GM13977 (cell line): ENCODE data around the gene ANKRD55.
"Not testable (repeated sequence)": the region's sequence is repeated elsewhere in the genome, so short reads cannot be mapped to it uniquely, and the experiment has no call there.

ENCODE experiments used
- DNase-seq: peaks from one replicate; pipeline ENCODE4 v3.0.0; 2012; ENCODE audit warnings: low spot score
- CTCF ChIP-seq: IDR thresholded peaks from 2 replicates; pipeline ENCODE4 v1.5.1; 2012; ENCODE audit warnings: mild to moderate bottlenecking, control low read depth; ENCODE audit not compliant: insufficient read depth; ENCODE audit errors: extremely low read depth, missing control alignments
- in situ Hi-C: fragments of 300-500 bp; cut with MboI; formaldehyde crosslinking; loops from one replicate; pipeline ENCODE4 v1.12.0; 2022; ENCODE audit warnings: low sequenced_read_pairs, low pct_unique_long_range_greater_than_20kb, mixed read lengths, inconsistent platforms; ENCODE audit not compliant: unreplicated experiment

The ANKRD55 gene

GRCh38 chr5:56255502-56255901, 22.4 kb upstream of the ANKRD55 start:
- no peak for TF ChIP-seq CTCF
- no peak for DNase-seq
- in situ Hi-C loops = loop anchor here (25.0 kb wide), 1 partner anchor 882 kb away; no protein-coding TSS in a partner anchor

GRCh38 chr5:56253924-56254323, 20.8 kb upstream of the ANKRD55 start:
- in situ Hi-C loops = loop anchor here (25.0 kb wide), 1 partner anchor 883 kb away; no protein-coding TSS in a partner anchor
- no peak for DNase-seq
- TF ChIP-seq CTCF = no peak

GRCh38 chr5:56253126-56253525, 20.0 kb upstream of the ANKRD55 start:
- in situ Hi-C loops = loop anchor here (25.0 kb wide), 1 partner anchor 884 kb away; no protein-coding TSS in a partner anchor
- TF ChIP-seq CTCF = no peak
- no peak for DNase-seq

- in situ Hi-C loops = loop anchor here (25.0 kb wide), 1 partner anchor 885 kb away; no protein-coding TSS in a partner anchor
- TF ChIP-seq CTCF = no peak
These were observed 18.9 kb upstream of the ANKRD55 start for GRCh38 chr5:56251918-56252553.

GRCh38 chr5:56251440-56251839, 18.3 kb upstream of the ANKRD55 start:
- in situ Hi-C loops = loop anchor here (25.0 kb wide), 1 partner anchor 886 kb away; no protein-coding TSS in a partner anchor
- TF ChIP-seq CTCF = no peak
- DNase-seq = no peak

More at GRCh38 chr5:56251918-56252553, 18.9 kb upstream of the ANKRD55 start:
- no peak for DNase-seq

GRCh38 chr5:56250011-56250410, 16.9 kb upstream of the ANKRD55 start:
- no peak for TF ChIP-seq CTCF
- DNase-seq = no peak
- in situ Hi-C loops = loop anchor here (25.0 kb wide), 1 partner anchor 887 kb away; no protein-coding TSS in a partner anchor

GRCh38 chr5:56249085-56249484, 16.0 kb upstream of the ANKRD55 start:
- DNase-seq, in situ Hi-C loops: not testable (repeated sequence)
